Measurements from ENCODE around the gene ATP11A. TPM values are rescaled to one million over a fixed set of nuclear protein-coding genes. Genes with fewer than 3 reads are reported as not detected.

The ATP11A gene
- total and polyA plus RNA-seq, 2 donors (not counting 3 experiments of a cell fraction or from before 2014, with no cell fraction given), result 16.5 to 88.1 TPM

DNA sequence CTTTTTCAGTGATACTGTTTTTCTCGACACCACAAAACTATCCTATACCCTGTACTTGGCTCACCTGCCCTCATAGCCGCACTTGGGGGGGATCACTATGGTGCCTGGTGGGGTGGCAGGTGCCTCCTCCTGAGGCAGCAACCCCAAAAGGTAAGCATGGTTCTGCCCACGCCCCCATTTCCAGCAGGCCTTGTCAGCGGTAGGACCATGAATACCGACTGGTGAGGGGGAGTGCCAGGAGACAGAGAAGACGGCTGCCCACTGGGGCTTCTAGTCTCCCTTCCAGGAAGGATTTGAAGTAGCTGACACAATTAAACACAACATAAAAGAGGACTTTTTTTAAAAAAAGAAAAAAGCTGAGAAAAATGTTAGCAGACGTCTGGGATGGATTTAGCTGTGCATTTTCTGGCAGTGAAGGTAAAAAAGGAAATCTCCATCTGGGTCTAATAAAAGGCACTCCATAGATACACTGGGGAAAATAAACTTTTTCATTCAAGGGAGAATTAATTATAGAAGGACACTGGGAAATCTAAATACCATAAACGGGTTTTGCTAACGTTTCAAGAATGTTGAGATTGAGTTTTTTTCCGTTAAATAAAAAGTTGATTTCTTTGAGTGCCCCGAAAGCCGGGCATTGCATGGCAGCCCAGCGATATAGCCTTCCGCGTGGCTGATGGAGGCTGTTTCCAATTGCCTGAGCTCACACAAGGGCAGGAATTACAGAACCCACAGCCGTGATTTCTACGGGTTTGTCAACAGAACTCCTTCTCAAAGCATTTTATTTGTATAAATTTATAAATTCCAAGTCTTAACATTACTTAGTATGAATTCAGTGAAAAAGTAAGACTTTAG lies 45.1 kb downstream of the ATP11A start:
- no peak for FAIRE-seq
- Histone ChIP-seq H3K79me2 (ENCODE audit: control insufficient read depth, insufficient read depth, low read length) (peaks cover 6% of the 10 kb centered on the region), H3K4me2 (ENCODE audit: insufficient read depth, low read length) (no peak overlapping the region), H3K4me3 (replicated peaks in 1 of 3; ENCODE audit: insufficient read depth in 1 of 3, low read depth in 1 of 3, low read length in 3 of 3) (no peak overlapping the region), H3K36me3 (ENCODE audit: control insufficient read depth in 2 of 2, extremely low read depth in 1 of 2, insufficient read depth in 2 of 2, low read length in 2 of 2) (no peaks in the 10 kb centered on the region), H3K9me3 (replicated peaks; ENCODE audit: control insufficient read depth, insufficient read depth, low read length) (no peaks in the 10 kb centered on the region), H3K27me3 (ENCODE audit: control insufficient read depth in 2 of 2, insufficient read depth in 2 of 2, low read length in 2 of 2) (no peaks in the 10 kb centered on the region), H3K4me1 (ENCODE audit: control insufficient read depth, extremely low read depth, insufficient read depth, low read length) (no peaks in the 10 kb centered on the region), H3K27ac (ENCODE audit: insufficient read depth, low read depth, low read length) (no peak overlapping the region), H4K20me1 (replicated peaks; ENCODE audit: control insufficient read depth, extremely low read depth, insufficient read depth, low read length) (no peaks in the 10 kb centered on the region), H2AFZ (ENCODE audit: low read depth, low read length) (no peak overlapping the region), H3K9me1 (replicated peaks; ENCODE audit: control insufficient read depth, extremely low read depth, insufficient read depth, low read length) (no peaks in the 10 kb centered on the region), H3K9ac (replicated peaks; ENCODE audit: extremely low read depth, insufficient read depth, low read length) (no peak overlapping the region)
- intact Hi-C loops (cut with micrococcal nuclease), result no loop called here
- dilution Hi-C loops (cut with MboI; ENCODE audit: extremely low pct_ligation_motif_present, low sequenced_read_pairs), result no loop called here
- BruUV-seq (replicated peaks), result no TSS peak
- DNase-seq (ENCODE audit: low read depth, low spot score), result no peak
- TF ChIP-seq, protein P1, sequence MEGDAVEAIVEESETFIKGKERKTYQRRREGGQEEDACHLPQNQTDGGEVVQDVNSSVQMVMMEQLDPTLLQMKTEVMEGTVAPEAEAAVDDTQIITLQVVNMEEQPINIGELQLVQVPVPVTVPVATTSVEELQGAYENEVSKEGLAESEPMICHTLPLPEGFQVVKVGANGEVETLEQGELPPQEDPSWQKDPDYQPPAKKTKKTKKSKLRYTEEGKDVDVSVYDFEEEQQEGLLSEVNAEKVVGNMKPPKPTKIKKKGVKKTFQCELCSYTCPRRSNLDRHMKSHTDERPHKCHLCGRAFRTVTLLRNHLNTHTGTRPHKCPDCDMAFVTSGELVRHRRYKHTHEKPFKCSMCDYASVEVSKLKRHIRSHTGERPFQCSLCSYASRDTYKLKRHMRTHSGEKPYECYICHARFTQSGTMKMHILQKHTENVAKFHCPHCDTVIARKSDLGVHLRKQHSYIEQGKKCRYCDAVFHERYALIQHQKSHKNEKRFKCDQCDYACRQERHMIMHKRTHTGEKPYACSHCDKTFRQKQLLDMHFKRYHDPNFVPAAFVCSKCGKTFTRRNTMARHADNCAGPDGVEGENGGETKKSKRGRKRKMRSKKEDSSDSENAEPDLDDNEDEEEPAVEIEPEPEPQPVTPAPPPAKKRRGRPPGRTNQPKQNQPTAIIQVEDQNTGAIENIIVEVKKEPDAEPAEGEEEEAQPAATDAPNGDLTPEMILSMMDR (IDR thresholded peaks at IDR 0.05; ENCODE audit: extremely low read depth in 1 of 2, insufficient read depth in 1 of 2, low read depth in 1 of 2, low read length in 2 of 2), result no peak
- TF ChIP-seq EZH2 (IDR thresholded peaks at IDR 0.05; ENCODE audit: borderline replicate concordance, low read depth, low read length, severe bottlenecking) (no peak), JUN (IDR thresholded peaks at IDR 0.05; ENCODE audit: borderline replicate concordance, insufficient read depth, insufficient read length, low read depth) (no peak), POLR2AphosphoS5 (IDR thresholded peaks at IDR 0.05; ENCODE audit: insufficient read depth, low read depth, low read length) (no peak), MYC (IDR thresholded peaks at IDR 0.05; ENCODE audit: low read depth, low read length) (no peak), GATA2 (IDR thresholded peaks at IDR 0.05; ENCODE audit: insufficient read depth, insufficient read length, low read depth, low read length) (no peak)
- TF ChIP-seq, protein P2, sequence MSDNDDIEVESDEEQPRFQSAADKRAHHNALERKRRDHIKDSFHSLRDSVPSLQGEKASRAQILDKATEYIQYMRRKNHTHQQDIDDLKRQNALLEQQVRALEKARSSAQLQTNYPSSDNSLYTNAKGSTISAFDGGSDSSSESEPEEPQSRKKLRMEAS (IDR thresholded peaks at IDR 0.05; ENCODE audit: insufficient read depth, insufficient read length), result no peak
- CTCF ChIA-PET, result interaction anchor here (1.3 kb wide), 1 partner anchor 10 kb away, joined by 4 read pairs; no protein-coding TSS in a partner anchor
- POLR2A ChIA-PET, result interaction anchor here (0.6 to 1.1 kb wide), 2 partner anchors 23 to 1385 kb away, joined by 3 read pairs; no protein-coding TSS in a partner anchor

Measured in endothelial cell of umbilical vein (primary cell).